ENCODE measurements around the gene ZBTB16. TPM values are rescaled to one million over a fixed set of nuclear protein-coding genes. Genes with fewer than 3 reads are reported as not detected.

ZBTB16 gene
- polyA plus RNA-seq, 1 donor (not counting 4 experiments of a cell fraction or from before 2014, with no cell fraction given): 0.18 TPM

GRCh38 chr11:114080219-114080618 is 20.7 kb downstream of the ZBTB16 start:
- Histone ChIP-seq H3K9me3 (ENCODE audit: control insufficient read depth, low read depth, low read length) (no peaks in the 10 kb centered on the region), H3K79me2 (ENCODE audit: control insufficient read depth, insufficient read depth, low read length) (no peaks in the 10 kb centered on the region), H3K9me1 (ENCODE audit: control insufficient read depth, extremely low read depth, insufficient read depth, low read length) (no peaks in the 10 kb centered on the region), H3K27me3 (ENCODE audit: control insufficient read depth, extremely low read depth, insufficient read depth, low read length) (peaks cover 19% of the 10 kb centered on the region), H3K4me1 (ENCODE audit: control insufficient read depth, extremely low read depth, insufficient read depth, low read length) (no peaks in the 10 kb centered on the region), H3K9ac (ENCODE audit: control insufficient read depth, extremely low read depth, insufficient read depth, low read length) (no peak overlapping the region), H4K20me1 (ENCODE audit: control insufficient read depth, extremely low read depth, insufficient read depth, low read length) (no peaks in the 10 kb centered on the region), H3K27ac (ENCODE audit: control insufficient read depth, insufficient read depth, low read length) (no peak overlapping the region), H3K4me2 (ENCODE audit: control insufficient read depth, extremely low read depth, insufficient read depth, low read depth, low read length) (no peak overlapping the region), H2AFZ (ENCODE audit: control insufficient read depth, low read length) (no peak overlapping the region), H3K4me3 (ENCODE audit: control insufficient read depth in 2 of 3, extremely low read depth in 1 of 3, insufficient read depth in 2 of 3, low read depth in 1 of 3, low read length in 3 of 3) (no peak overlapping the region), H3K36me3 (ENCODE audit: control insufficient read depth in 2 of 2, extremely low read depth in 1 of 2, insufficient read depth in 2 of 2, low read length in 2 of 2) (no peaks in the 10 kb centered on the region)
- dilution Hi-C loops (cut with MboI; ENCODE audit: extremely low pct_ligation_motif_present, low sequenced_read_pairs): no loop called here
- FAIRE-seq (no peak), DNase-seq (ENCODE audit: low read depth, low spot score) (no peak)
- TF ChIP-seq EZH2 (IDR thresholded peaks at IDR 0.05; ENCODE audit: low read length) (no peak), CTCF (optimal IDR thresholded peaks at IDR 0.05 in 1 of 3, IDR thresholded peaks at IDR 0.05 in 1 of 3, conservative IDR thresholded peaks at IDR 0.05 in 1 of 3; ENCODE audit: extremely low read depth in 1 of 3, insufficient read depth in 2 of 3, low read length in 3 of 3) (no peak)

- no peak for TF ChIP-seq EZH2 (IDR thresholded peaks at IDR 0.05; ENCODE audit: low read length)
- no peak for TF ChIP-seq CTCF (optimal IDR thresholded peaks at IDR 0.05 in 1 of 3, IDR thresholded peaks at IDR 0.05 in 1 of 3, conservative IDR thresholded peaks at IDR 0.05 in 1 of 3; ENCODE audit: extremely low read depth in 1 of 3, insufficient read depth in 2 of 3, low read length in 3 of 3)
- Histone ChIP-seq H3K4me1 (ENCODE audit: control insufficient read depth, extremely low read depth, insufficient read depth, low read length) (no peaks in the 10 kb centered on the region), H3K36me3 (ENCODE audit: control insufficient read depth in 2 of 2, extremely low read depth in 1 of 2, insufficient read depth in 2 of 2, low read length in 2 of 2) (no peaks in the 10 kb centered on the region), H3K9me3 (ENCODE audit: control insufficient read depth, low read depth, low read length) (no peaks in the 10 kb centered on the region), H3K9ac (ENCODE audit: control insufficient read depth, extremely low read depth, insufficient read depth, low read length) (no peak overlapping the region), H3K79me2 (ENCODE audit: control insufficient read depth, insufficient read depth, low read length) (no peaks in the 10 kb centered on the region), H3K4me3 (ENCODE audit: control insufficient read depth in 2 of 3, extremely low read depth in 1 of 3, insufficient read depth in 2 of 3, low read depth in 1 of 3, low read length in 3 of 3) (no peak overlapping the region), H3K4me2 (ENCODE audit: control insufficient read depth, extremely low read depth, insufficient read depth, low read depth, low read length) (no peak overlapping the region), H3K9me1 (ENCODE audit: control insufficient read depth, extremely low read depth, insufficient read depth, low read length) (no peaks in the 10 kb centered on the region), H2AFZ (ENCODE audit: control insufficient read depth, low read length) (no peak overlapping the region), H3K27me3 (ENCODE audit: control insufficient read depth, extremely low read depth, insufficient read depth, low read length) (peaks cover 19% of the 10 kb centered on the region), H3K27ac (ENCODE audit: control insufficient read depth, insufficient read depth, low read length) (no peak overlapping the region), H4K20me1 (ENCODE audit: control insufficient read depth, extremely low read depth, insufficient read depth, low read length) (no peaks in the 10 kb centered on the region)
- dilution Hi-C loops (cut with MboI; ENCODE audit: extremely low pct_ligation_motif_present, low sequenced_read_pairs): no loop called here
- FAIRE-seq: no peak
- DNase-seq (ENCODE audit: low read depth, low spot score): no peak
Measured at GRCh38 chr11:114080769-114081168, 21.3 kb downstream of the ZBTB16 start.
